ENCODE data around the gene CDK9. TPM values are rescaled to one million over a fixed set of nuclear protein-coding genes. Genes with fewer than 3 reads are reported as not detected.

CDK9 gene
- total RNA-seq, 1 experiment from 2014 or later = 37.3 TPM

- ChIA-PET POLR2A (ENCODE audit: unreplicated experiment) (no interaction called here), CTCF (no interaction called here)
- H3K4me2 ChIP-seq (ENCODE audit: low read length) = no peak overlapping the region
- no TSS peak for BruUV-seq (replicated peaks)
- no peak for TF ChIP-seq EZH2phosphoT487 (IDR thresholded peaks at IDR 0.05; ENCODE audit: borderline replicate concordance, low read length)
- TF ChIP-seq CTCF (conservative IDR thresholded peaks at IDR 0.05; ENCODE audit: low read depth, low read length) = no peak
- TF ChIP-seq EZH2 (IDR thresholded peaks at IDR 0.05; ENCODE audit: low read length, unreplicated experiment) = no peak
- H3F3A ChIP-seq (ENCODE audit: low read length, unreplicated experiment) = no peaks in the 10 kb centered on the region
- no peaks in the 10 kb centered on the region for H3K79me2 ChIP-seq (ENCODE audit: low read length)
- no peaks in the 10 kb centered on the region for H3K27me3 ChIP-seq (ENCODE audit: low read length)
- no peak overlapping the region for H3K27ac ChIP-seq (ENCODE audit: low read length)
- intact Hi-C loops (cut with micrococcal nuclease) = no loop called here
- H3K4me1 ChIP-seq (ENCODE audit: insufficient read depth, low read length) = no peaks in the 10 kb centered on the region
- H3K9me3 ChIP-seq (ENCODE audit: low read length) = no peaks in the 10 kb centered on the region
- H3K4me3 ChIP-seq (ENCODE audit: low read length) = no peak overlapping the region
- ATAC-seq (no peak), DNase-seq (no peak)
- no peak overlapping the region for H3K9ac ChIP-seq (ENCODE audit: low read length)
- no peaks in the 10 kb centered on the region for H4K20me1 ChIP-seq (ENCODE audit: low read length)
- H3K36me3 ChIP-seq (ENCODE audit: low read depth, low read length) = peaks cover 10% of the 10 kb centered on the region; the same call in 1 of the 2 replicates
- no peak overlapping the region for H2AFZ ChIP-seq (ENCODE audit: low read length)
- no peaks in the 10 kb centered on the region for H3K9me2 ChIP-seq (replicated peaks; ENCODE audit: low read length)
Measured at GRCh38 chr9:127814619-127815511, 29.0 kb downstream of the CDK9 start.

GRCh38 chr9:127815512-127816361 lies 29.9 kb downstream of the CDK9 start:
- Histone ChIP-seq H3K36me3 (ENCODE audit: low read depth, low read length) (peaks cover 10% of the 10 kb centered on the region; the same call in 1 of the 2 replicates), H3K27ac (ENCODE audit: low read length) (no peak overlapping the region), H3K4me3 (ENCODE audit: low read length) (no peak overlapping the region), H3K9me3 (ENCODE audit: low read length) (no peaks in the 10 kb centered on the region), H3K9ac (ENCODE audit: low read length) (no peak overlapping the region), H3K79me2 (ENCODE audit: low read length) (no peaks in the 10 kb centered on the region), H2AFZ (ENCODE audit: low read length) (no peak overlapping the region), H3K27me3 (ENCODE audit: low read length) (no peaks in the 10 kb centered on the region), H3K4me1 (ENCODE audit: insufficient read depth, low read length) (no peaks in the 10 kb centered on the region), H3K4me2 (ENCODE audit: low read length) (no peak overlapping the region), H3K9me2 (replicated peaks; ENCODE audit: low read length) (no peaks in the 10 kb centered on the region), H4K20me1 (ENCODE audit: low read length) (no peaks in the 10 kb centered on the region), H3F3A (ENCODE audit: low read length, unreplicated experiment) (no peaks in the 10 kb centered on the region)
- BruUV-seq (replicated peaks) = no TSS peak
- ATAC-seq (no peak), DNase-seq (no peak)
- ChIA-PET POLR2A (ENCODE audit: unreplicated experiment) (no interaction called here), CTCF (no interaction called here)
- intact Hi-C loops (cut with micrococcal nuclease) = no loop called here
- TF ChIP-seq EZH2 (IDR thresholded peaks at IDR 0.05; ENCODE audit: low read length, unreplicated experiment) (no peak), EZH2phosphoT487 (IDR thresholded peaks at IDR 0.05; ENCODE audit: borderline replicate concordance, low read length) (no peak), CTCF (conservative IDR thresholded peaks at IDR 0.05; ENCODE audit: low read depth, low read length) (no peak)

Measured in PC-3 (cell line).